H1 (cell line): ENCODE data around the gene KPNA6. TPM values are rescaled to one million over a fixed set of nuclear protein-coding genes. Genes with fewer than 3 reads are reported as not detected.
A peak's percentile ranks its signal among the peaks of the same experiment; 100 is the strongest.

Source experiments
- ATF3 ChIP-seq: IDR thresholded peaks from 2 replicates; pipeline ENCODE4 v1.6.1; 2011; ENCODE audit warnings: low read depth, mild to moderate bottlenecking, low read length; ENCODE audit not compliant: insufficient read depth
- CHD7 ChIP-seq: fragments of 300-600 bp; sonication (generic); IDR thresholded peaks from 2 replicates; pipeline ENCODE4 v1.7.1; 2012; ENCODE audit warnings: low read length, moderate library complexity, mild to moderate bottlenecking, inconsistent platforms; ENCODE audit not compliant: insufficient replicate concordance
- EZH2 ChIP-seq: fragments of 200-600 bp; sonication (generic); IDR thresholded peaks from 2 replicates; pipeline ENCODE4 v1.7.1; 2012; ENCODE audit warnings: low read depth, mild to moderate bottlenecking, moderate library complexity, low read length, inconsistent platforms; ENCODE audit not compliant: severe bottlenecking
- KDM4A ChIP-seq: IDR thresholded peaks from one replicate; pipeline ENCODE4 v1.7.1; 2012; ENCODE audit warnings: low read depth, mild to moderate bottlenecking, moderate library complexity, low read length, inconsistent platforms; ENCODE audit not compliant: severe bottlenecking
- MAX ChIP-seq: IDR thresholded peaks from 2 replicates; pipeline ENCODE4 v1.6.1; 2012; ENCODE audit warnings: inconsistent platforms
- POLR2A ChIP-seq, 2 experiments: IDR thresholded peaks; 1 replicate in 1 of 2; 2 replicates in 1 of 2; pipeline ENCODE4 v1.6.1; 2011; ENCODE audit warnings: low read depth in 2 of 2, low read length in 2 of 2, mild to moderate bottlenecking in 2 of 2; ENCODE audit errors: control extremely low read depth in 1 of 2
- RXRA ChIP-seq: IDR thresholded peaks from 2 replicates; pipeline ENCODE4 v1.6.1; 2011; ENCODE audit warnings: low read depth, mild to moderate bottlenecking, low read length, moderate library complexity; ENCODE audit not compliant: insufficient read depth
- TAF1 ChIP-seq: IDR thresholded peaks from 2 replicates; pipeline ENCODE4 v1.6.1; 2011; ENCODE audit warnings: mild to moderate bottlenecking, low read depth, low read length
- TAF7 ChIP-seq: optimal IDR thresholded peaks from 2 replicates; pipeline ENCODE3; 2011; ENCODE audit warnings: low read depth, mild to moderate bottlenecking, inconsistent platforms, low read length, moderate library complexity, borderline replicate concordance
- TCF12 ChIP-seq: IDR thresholded peaks from 2 replicates; pipeline ENCODE4 v1.6.1; 2011; ENCODE audit warnings: low read depth, mild to moderate bottlenecking, low read length
- polyA plus RNA-seq, 7 experiments: library from polyadenylated mRNA; depleted of rRNA in 3 of 7; stranded (reverse) in 5 of 7; unstranded in 2 of 7; fragments of >200 nt in 5 of 7; fragments of 200-250 nt in 2 of 7; gene quantifications; 1 replicate in 5 of 7; 2 replicates in 1 of 7; 4 replicates in 1 of 7; pipeline versions ENCODE4 v1.2.1 to v1.2.3, GENCODE V29; 2011 to 2013; ENCODE audit warnings: missing spikeins in 2 of 7, mixed read lengths in 2 of 7
- total RNA-seq: library from RNA; stranded (reverse); fragmentation: NEBNext Ultra II Directional; extraction: Animal tissue kit (Norgen Biotek cat#: 25700); gene quantifications from 2 replicates; pipeline ENCODE4 v1.2.1, GENCODE V29; 2021

KPNA6 gene
- total and polyA plus RNA-seq, 2 of the 8 experiments (the other 6 are each of a cell fraction or from before 2014, with no cell fraction given): 24.2 to 120 TPM

GRCh38 chr1:32072622-32073298, 35.1 kb upstream of the KPNA6 start, which contains the start of gene TMEM39B (continued):
- TF ChIP-seq CHD7: no peak
- no peak for TF ChIP-seq EZH2
- no peak for TF ChIP-seq TCF12
- TF ChIP-seq MAX: peak; percentile 82
- peak; percentile 65 for TF ChIP-seq KDM4A
- TF ChIP-seq POLR2A (IDR thresholded peaks at IDR 0.05; ENCODE audit: control extremely low read depth in 1 of 2, low read depth in 2 of 2, low read length in 2 of 2): peak; percentile 60 to 86; a peak in 2 of 3 replicates
- TF ChIP-seq ATF3: no peak
- TF ChIP-seq TAF1: peak; percentile 75
- TF ChIP-seq RXRA: no peak
- peak; percentile 86 for TF ChIP-seq TAF7
